Measurements from ENCODE around the gene ZMIZ2. TPM values are rescaled to one million over a fixed set of nuclear protein-coding genes. Genes with fewer than 3 reads are reported as not detected.

ZMIZ2 gene
- total RNA-seq, 4 donors from 2014 or later: 12.4 to 36.0 (median 28.4) TPM

DNA sequence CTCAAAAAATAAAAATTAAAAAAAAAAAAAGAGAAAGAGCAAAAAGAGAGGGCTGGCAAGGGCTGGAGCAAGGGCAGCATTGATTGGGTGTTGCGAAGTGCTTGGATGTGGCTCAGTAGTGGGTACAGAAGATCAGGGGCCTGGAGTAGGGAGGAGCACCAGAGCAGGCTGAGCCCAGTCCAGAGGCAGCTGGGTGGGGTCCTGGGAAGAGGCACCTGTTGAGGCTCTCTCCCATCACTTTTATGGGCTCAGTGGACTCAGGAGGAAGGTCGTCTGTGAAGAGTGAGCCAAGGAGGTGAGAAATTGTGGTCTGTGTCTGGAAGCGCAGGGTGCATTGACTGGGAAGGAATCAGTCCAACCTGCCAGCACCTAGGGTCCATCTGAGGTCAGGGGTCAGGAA lies 11.8 kb upstream of the ZMIZ2 start:
- no peak for TF ChIP-seq CTCF (IDR thresholded peaks at IDR 0.05)
- no peak for TF ChIP-seq EP300 (IDR thresholded peaks at IDR 0.05)
- no peak for TF ChIP-seq POLR2A (IDR thresholded peaks at IDR 0.05; ENCODE audit: low read depth)
- TF ChIP-seq POLR2AphosphoS5 (IDR thresholded peaks at IDR 0.05): no peak
- WGBS: 76% methylated on average over 3 of the region's 3 CpGs

DNA sequence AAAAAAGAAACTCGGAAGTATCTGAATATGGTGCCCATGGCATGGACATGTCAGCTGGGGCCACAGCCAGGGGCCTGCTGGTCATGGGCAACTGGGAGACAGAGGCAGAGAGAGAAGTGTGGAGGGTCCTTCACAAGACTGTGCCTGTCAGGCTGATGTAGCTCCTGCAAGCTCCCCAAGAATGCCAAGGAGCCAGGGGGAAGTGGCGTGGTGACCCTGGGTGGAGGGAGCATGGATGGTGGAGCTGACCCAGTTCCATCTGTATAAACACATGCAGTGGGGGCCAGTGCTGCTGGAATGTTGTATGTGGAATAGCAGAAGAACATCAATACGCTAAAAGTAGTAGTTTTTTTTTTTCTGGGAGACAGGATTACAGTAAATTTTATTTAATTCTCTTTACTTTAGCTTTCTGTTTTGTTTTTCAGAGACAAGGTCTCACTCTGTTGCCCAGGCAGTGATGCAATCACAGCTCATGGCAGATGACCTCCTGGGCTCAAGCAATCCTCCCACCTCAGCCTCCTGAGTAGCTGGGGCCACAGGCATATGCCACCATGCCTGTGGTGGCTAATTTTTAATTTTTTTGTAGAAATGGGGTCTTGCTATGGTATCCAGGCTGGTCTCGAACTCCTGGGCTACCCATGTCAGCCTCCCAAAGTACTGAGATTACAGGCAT lies 10.5 kb upstream of the ZMIZ2 start:
- no peak overlapping the region for H3K4me3 ChIP-seq
- H3K9me3 ChIP-seq: no peaks in the 10 kb centered on the region
- no peak for TF ChIP-seq POLR2AphosphoS5 (IDR thresholded peaks at IDR 0.05)
- no peak for TF ChIP-seq CTCF (IDR thresholded peaks at IDR 0.05)
- no peak for TF ChIP-seq POLR2A (IDR thresholded peaks at IDR 0.05; ENCODE audit: low read depth)
- no peak for TF ChIP-seq EP300 (IDR thresholded peaks at IDR 0.05)
- no peaks in the 10 kb centered on the region for H3K36me3 ChIP-seq
- H3K4me1 ChIP-seq: no peaks in the 10 kb centered on the region
- H3K27me3 ChIP-seq: no peaks in the 10 kb centered on the region
- no peak for DNase-seq (ENCODE audit: extremely low spot score)
- intact Hi-C loops (cut with DNase I): no loop called here
- 83% methylated on average over 4 of the region's 4 CpGs for WGBS
- H3K27ac ChIP-seq (replicated peaks in 1 of 4): no peak overlapping the region

More for the DNA sequence above, 11.8 kb upstream of the ZMIZ2 start:
- Histone ChIP-seq H3K4me3 (no peak overlapping the region), H3K9me3 (no peaks in the 10 kb centered on the region), H3K27me3 (no peaks in the 10 kb centered on the region), H3K27ac (replicated peaks in 1 of 4) (no peak overlapping the region), H3K36me3 (no peaks in the 10 kb centered on the region), H3K4me1 (no peaks in the 10 kb centered on the region)
- intact Hi-C loops (cut with DNase I): no loop called here
- DNase-seq (ENCODE audit: extremely low spot score): no peak

DNA sequence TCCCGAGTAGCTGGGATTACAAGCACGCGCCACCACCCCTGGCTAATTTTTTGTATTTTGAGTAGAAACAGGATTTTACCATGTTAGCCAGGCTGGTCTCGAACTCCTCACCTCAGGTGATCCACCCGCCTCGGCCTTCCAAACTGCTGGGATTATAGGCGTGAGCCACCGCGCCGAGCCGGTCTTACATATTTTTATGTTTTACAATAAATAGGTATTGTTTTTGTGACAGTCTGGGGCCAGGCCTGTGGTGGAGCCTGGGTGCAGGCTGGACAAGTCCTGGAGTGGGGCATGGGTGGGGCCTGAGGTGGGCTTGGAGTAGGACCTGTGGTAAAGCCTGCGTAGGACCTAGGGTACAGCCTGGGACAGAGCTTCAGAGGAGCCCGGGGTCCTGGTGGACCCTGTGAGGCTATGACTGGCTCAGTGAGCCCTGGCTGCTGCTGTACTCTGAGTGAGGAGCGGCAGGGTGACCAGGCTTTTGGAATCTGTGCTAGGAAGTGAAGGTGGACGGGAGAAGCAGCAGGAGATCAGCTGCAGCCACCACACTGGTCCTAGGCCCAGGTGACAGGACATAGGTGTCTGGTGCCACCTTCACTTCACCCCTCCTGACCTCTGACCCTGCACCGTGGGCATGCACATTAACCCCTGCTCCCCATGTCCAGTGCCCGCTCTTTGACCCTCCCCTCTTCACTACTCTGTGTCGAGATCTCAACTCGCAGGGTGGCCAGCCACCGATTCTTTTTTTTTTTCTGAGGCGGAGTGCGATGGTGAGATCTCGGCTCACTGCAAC lies 9.6 kb upstream of the ZMIZ2 start:
- WGBS: 93% methylated on average over 23 of the region's 23 CpGs
- no peak overlapping the region for H3K27ac ChIP-seq (replicated peaks in 1 of 4)
- no peak for TF ChIP-seq POLR2A (IDR thresholded peaks at IDR 0.05; ENCODE audit: low read depth)
- no peak for TF ChIP-seq EP300 (IDR thresholded peaks at IDR 0.05)
- TF ChIP-seq CTCF (IDR thresholded peaks at IDR 0.05): no peak
- TF ChIP-seq POLR2AphosphoS5 (IDR thresholded peaks at IDR 0.05): no peak
- H3K36me3 ChIP-seq: no peaks in the 10 kb centered on the region
- H3K27me3 ChIP-seq: no peaks in the 10 kb centered on the region
- no peaks in the 10 kb centered on the region for H3K4me1 ChIP-seq
- DNase-seq (ENCODE audit: extremely low spot score): no peak
- intact Hi-C loops (cut with DNase I): no loop called here
- H3K4me3 ChIP-seq: no peak overlapping the region
- H3K9me3 ChIP-seq: no peaks in the 10 kb centered on the region

DNA sequence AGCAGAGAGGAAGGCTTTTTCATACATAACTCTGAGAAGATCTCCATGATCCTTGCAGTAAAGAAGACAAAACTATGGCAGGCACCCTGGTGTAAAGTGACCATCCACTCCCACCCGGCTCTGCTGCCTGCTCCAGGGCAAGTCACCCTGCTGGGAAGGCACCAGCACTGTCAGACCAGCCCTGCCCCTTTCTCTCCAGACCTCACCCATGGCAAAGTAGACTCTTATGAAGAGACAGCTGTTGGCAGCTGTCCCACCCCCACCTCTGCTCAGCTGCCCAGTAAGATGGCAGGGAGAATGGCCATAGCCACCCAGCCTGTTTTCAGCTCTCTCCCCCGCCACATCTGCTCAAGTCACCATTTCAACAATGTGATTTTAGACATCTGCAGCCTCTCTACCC lies 8.6 kb upstream of the ZMIZ2 start:
- Histone ChIP-seq H3K4me1 (no peaks in the 10 kb centered on the region), H3K36me3 (no peaks in the 10 kb centered on the region), H3K27ac (replicated peaks in 1 of 4) (no peak overlapping the region), H3K9me3 (no peaks in the 10 kb centered on the region), H3K4me3 (no peak overlapping the region), H3K27me3 (no peaks in the 10 kb centered on the region)
- no peak for DNase-seq (ENCODE audit: extremely low spot score)
- TF ChIP-seq POLR2A (IDR thresholded peaks at IDR 0.05; ENCODE audit: low read depth) (no peak), CTCF (IDR thresholded peaks at IDR 0.05) (no peak), POLR2AphosphoS5 (IDR thresholded peaks at IDR 0.05) (no peak), EP300 (IDR thresholded peaks at IDR 0.05) (no peak)
- 100% methylated on average over 2 of the region's 2 CpGs for WGBS
- intact Hi-C loops (cut with DNase I): no loop called here

All from esophagus muscularis mucosa (tissue), 4 donors.